K562 (cell line): Measurements from ENCODE around the gene DCAF10. TPM values are rescaled to one million over a fixed set of nuclear protein-coding genes. Genes with fewer than 3 reads are reported as not detected.

Experiments used
- BRCA1 ChIP-seq, 2 experiments: fragments of 450-650 bp in 1 of 2; sonication (generic) in 1 of 2; formaldehyde crosslinking in 1 of 2; IDR thresholded peaks; 2 replicates each; pipeline versions ENCODE4 v1.5.0 to v1.6.1; 2017 to 2020; ENCODE audit warnings: mild to moderate bottlenecking in 1 of 2, missing genetic modification reagents in 1 of 2
- CEBPZ ChIP-seq: fragments of 150-350 bp; IDR thresholded peaks from 2 replicates; pipeline ENCODE4 v1.6.1; 2014; ENCODE audit warnings: low read depth, mild to moderate bottlenecking, low read length, borderline replicate concordance
- CHCHD3 ChIP-seq: fragments of 250-450 bp; sonication (Bioruptor Pico); IDR thresholded peaks from 2 replicates; pipeline ENCODE4 v2.1.2; 2022; ENCODE audit warnings: mild to moderate bottlenecking
- CREB1 ChIP-seq, 2 experiments: sonication (generic) in 1 of 2; formaldehyde crosslinking in 1 of 2; IDR thresholded peaks; 2 replicates each; pipeline versions ENCODE4 v1.6.1 to v1.8.0; 2012 to 2022; ENCODE audit warnings: inconsistent platforms in 1 of 2, mild to moderate bottlenecking in 1 of 2, missing genetic modification reagents in 1 of 2, moderate library complexity in 1 of 2
- CREM ChIP-seq: IDR thresholded peaks from 2 replicates; pipeline ENCODE4 v1.6.1; 2014; ENCODE audit warnings: antibody characterized with exemption, low read depth
- ELK3 ChIP-seq: fragments of 450-650 bp; formaldehyde crosslinking; IDR thresholded peaks from 2 replicates; pipeline ENCODE4 v1.4.0; 2020; ENCODE audit warnings: mild to moderate bottlenecking
- ESRRB ChIP-seq: fragments of 250-450 bp; sonication (Bioruptor Pico); IDR thresholded peaks from 2 replicates; pipeline ENCODE4 v1.5.0; 2020; ENCODE audit warnings: mild to moderate bottlenecking, moderate library complexity, borderline replicate concordance
- FOXP1 ChIP-seq: sonication (generic); formaldehyde crosslinking; IDR thresholded peaks from 2 replicates; pipeline ENCODE4 v1.8.0; 2022; ENCODE audit warnings: mild to moderate bottlenecking, missing genetic modification reagents
- GMEB1 ChIP-seq: fragments of 250-450 bp; sonication (Bioruptor Pico); IDR thresholded peaks from 2 replicates; pipeline ENCODE4 v1.4.0; 2020; ENCODE audit warnings: mild to moderate bottlenecking
- HNRNPLL ChIP-seq: fragments of 200-400 bp; formaldehyde crosslinking; IDR thresholded peaks from 2 replicates; pipeline ENCODE4 v1.6.1; 2017; ENCODE audit warnings: low read length, low read depth, mild to moderate bottlenecking; ENCODE audit not compliant: poor library complexity, severe bottlenecking
- KLF13 ChIP-seq: fragments of 450-650 bp; IDR thresholded peaks from 2 replicates; pipeline ENCODE4 v1.6.1; 2016; ENCODE audit warnings: missing genetic modification characterization, low read depth, mild to moderate bottlenecking, missing compliant biosample characterization, moderate library complexity, borderline replicate concordance
- MAFG ChIP-seq: fragments of 450-650 bp; conservative IDR thresholded peaks from 2 replicates; pipeline ENCODE4 v1.6.1; 2016; ENCODE audit warnings: missing genetic modification characterization, missing compliant biosample characterization
- MCM7 ChIP-seq, 2 experiments: fragments of 450-650 bp; IDR thresholded peaks; 2 replicates each; pipeline ENCODE4 v1.6.1; 2016 to 2018
- RUNX1 ChIP-seq: sonication (generic); IDR thresholded peaks from 2 replicates; pipeline ENCODE4 v1.6.1; 2016; ENCODE audit warnings: antibody characterized with exemption, low read depth
- SMAD4 ChIP-seq: fragments of 250-450 bp; sonication (Bioruptor Pico); conservative IDR thresholded peaks from 2 replicates; pipeline ENCODE4 v1.8.0; 2021; ENCODE audit warnings: inconsistent platforms, mild to moderate bottlenecking, moderate library complexity
- SRSF1 ChIP-seq: fragments of 200-400 bp; formaldehyde crosslinking; IDR thresholded peaks from 2 replicates; pipeline ENCODE4 v1.6.1; 2017; ENCODE audit warnings: mild to moderate bottlenecking, low read depth, low read length, moderate library complexity
- XRCC4 ChIP-seq: IDR thresholded peaks from one replicate; pipeline ENCODE4 v1.6.1; 2011; ENCODE audit not compliant: insufficient read depth, insufficient read length; ENCODE audit errors: extremely low read depth
- ZEB2 ChIP-seq: fragments of 450-650 bp; IDR thresholded peaks from 2 replicates; pipeline ENCODE4 v1.6.1; 2016
- ZNF324 ChIP-seq: fragments of 250-450 bp; sonication (Bioruptor Pico); IDR thresholded peaks from 2 replicates; pipeline ENCODE4 v1.4.0; 2020; ENCODE audit warnings: mild to moderate bottlenecking
- ZNF583 ChIP-seq: fragments of 250-450 bp; sonication (Bioruptor Pico); IDR thresholded peaks from 2 replicates; pipeline ENCODE4 v1.4.0; 2020
- ZNF77 ChIP-seq: fragments of 250-450 bp; sonication (Bioruptor Pico); IDR thresholded peaks from 2 replicates; pipeline ENCODE4 v1.5.0; 2020
- polyA plus RNA-seq, 8 experiments: library from polyadenylated mRNA; depleted of rRNA in 4 of 8; stranded (reverse) in 5 of 8; unstranded in 3 of 8; fragments of >200 nt; fragmentation: Nextera tagmentation in 2 of 8; fragmentation: Illumina TruSeq in 1 of 8; extraction: Ambion mirVana in 2 of 8; extraction: Trizol in 1 of 8; gene quantifications; 2 replicates each; pipeline versions ENCODE4 v1.2.1 to v1.2.3, GENCODE V29; 2011 to 2014; ENCODE audit warnings: inconsistent platforms in 1 of 8, missing spikeins in 1 of 8
- total RNA-seq, 7 experiments: library from RNA; depleted of rRNA in 6 of 7; stranded (reverse); fragments of >200 nt in 6 of 7; fragmentation: Illumina TruSeq in 2 of 7; extraction: Trizol in 2 of 7; gene quantifications; 2 replicates each; pipeline versions ENCODE4 v1.2.1 to v1.2.3, GENCODE V29; 2011 to 2021; ENCODE audit warnings: low replicate concordance in 1 of 7

Gene DCAF10
- total and polyA plus RNA-seq, 9 of the 15 experiments (the other 6 are each of a cell fraction or from before 2014, with no cell fraction given), result 6.8 to 40.1 (median 16.9) TPM

GRCh38 chr9:37753489-37754190 lies 47.0 kb upstream of the DCAF10 start, which contains the start of gene TRMT10B (continued):
- TF ChIP-seq GMEB1 (CRISPR knock-in tag) (peak; percentile 54), HNRNPLL (peak; percentile 41), BRCA1 (IDR thresholded peaks at IDR 0.05) (no peak), BRCA1 (CRISPR knock-in tag; IDR thresholded peaks at IDR 0.05) (no peak), ELK3 (CRISPR knock-in tag) (no peak), SRSF1 (no peak), RUNX1 (no peak), KLF13 (tag) (no peak), ZNF324 (CRISPR knock-in tag) (no peak), ESRRB (CRISPR knock-in tag) (no peak), CEBPZ (no peak), CREM (peak; percentile 78), MCM7 (IDR thresholded peaks at IDR 0.05) (no peak), FOXP1 (CRISPR knock-in tag) (no peak), XRCC4 (no peak), CREB1 (IDR thresholded peaks at IDR 0.05) (peak; percentile 26; the same call in 1 of the 2 replicates), CREB1 (CRISPR knock-in tag; IDR thresholded peaks at IDR 0.05) (peak; percentile 38; the same call in 1 of the 2 replicates), ZNF77 (CRISPR knock-in tag) (no peak), SMAD4 (CRISPR knock-in tag) (no peak), ZEB2 (no peak), ZNF583 (CRISPR knock-in tag) (no peak), CHCHD3 (CRISPR knock-in tag) (no peak), MAFG (no peak)
